ENCODE results near the gene CGB7.

DNA sequence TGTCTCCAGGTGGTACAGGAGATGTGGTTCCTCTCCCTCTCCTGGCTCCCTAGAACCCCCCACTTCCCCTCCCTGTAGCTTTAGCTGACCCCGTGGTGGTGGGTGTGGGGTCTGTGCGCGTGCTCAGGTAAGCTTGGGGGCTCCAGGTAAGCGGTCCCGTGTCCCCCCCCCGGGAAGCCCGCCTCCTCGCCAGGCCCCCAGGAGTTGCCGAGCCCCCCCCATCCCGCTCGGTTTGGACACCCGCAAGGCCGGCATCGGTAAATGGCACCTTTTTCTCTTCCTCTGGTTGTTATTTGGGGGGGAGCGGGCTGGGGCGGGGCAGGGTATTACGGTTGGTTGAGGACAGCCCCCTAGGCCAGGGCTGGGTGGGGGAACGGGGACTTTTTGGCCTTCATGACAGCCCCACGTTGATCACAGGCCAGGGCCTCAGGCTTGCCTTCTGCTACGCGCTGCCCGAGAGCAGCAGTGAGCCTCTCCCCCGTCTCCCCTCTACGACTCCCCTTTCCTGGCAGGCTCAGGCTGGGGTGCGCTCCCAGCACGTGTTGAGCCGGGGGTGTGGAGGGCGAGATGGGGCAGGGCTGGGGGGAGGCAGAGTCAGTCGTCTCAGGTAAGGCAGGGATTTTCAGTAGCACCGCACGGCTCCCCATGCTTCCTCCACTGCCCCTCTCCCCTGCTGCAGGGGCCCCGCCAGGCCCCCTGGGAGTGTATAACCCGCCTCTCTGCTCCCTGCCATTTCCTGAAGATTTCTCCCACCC lies 46.0 kb upstream of the CGB7 start:
- TF ChIP-seq, protein P1, sequence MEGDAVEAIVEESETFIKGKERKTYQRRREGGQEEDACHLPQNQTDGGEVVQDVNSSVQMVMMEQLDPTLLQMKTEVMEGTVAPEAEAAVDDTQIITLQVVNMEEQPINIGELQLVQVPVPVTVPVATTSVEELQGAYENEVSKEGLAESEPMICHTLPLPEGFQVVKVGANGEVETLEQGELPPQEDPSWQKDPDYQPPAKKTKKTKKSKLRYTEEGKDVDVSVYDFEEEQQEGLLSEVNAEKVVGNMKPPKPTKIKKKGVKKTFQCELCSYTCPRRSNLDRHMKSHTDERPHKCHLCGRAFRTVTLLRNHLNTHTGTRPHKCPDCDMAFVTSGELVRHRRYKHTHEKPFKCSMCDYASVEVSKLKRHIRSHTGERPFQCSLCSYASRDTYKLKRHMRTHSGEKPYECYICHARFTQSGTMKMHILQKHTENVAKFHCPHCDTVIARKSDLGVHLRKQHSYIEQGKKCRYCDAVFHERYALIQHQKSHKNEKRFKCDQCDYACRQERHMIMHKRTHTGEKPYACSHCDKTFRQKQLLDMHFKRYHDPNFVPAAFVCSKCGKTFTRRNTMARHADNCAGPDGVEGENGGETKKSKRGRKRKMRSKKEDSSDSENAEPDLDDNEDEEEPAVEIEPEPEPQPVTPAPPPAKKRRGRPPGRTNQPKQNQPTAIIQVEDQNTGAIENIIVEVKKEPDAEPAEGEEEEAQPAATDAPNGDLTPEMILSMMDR (IDR thresholded peaks at IDR 0.05) = no peak
- no peak for TF ChIP-seq POLR2AphosphoS5 (IDR thresholded peaks at IDR 0.05)

Measured in upper lobe of left lung (tissue), 4 donors.